SU-DHL-6 (cell line): Measurements from ENCODE around the gene ZNF488.
"Not testable (repeated sequence)": the region's sequence is repeated elsewhere in the genome, so short reads cannot be mapped to it uniquely, and the experiment has no call there.

ENCODE experiments used
- H2AFZ ChIP-seq: fragments of 200-600 bp; sonication (generic); 2 replicates; pipeline ENCODE4 v1.6.1; 2014; ENCODE audit warnings: low read depth, mild to moderate bottlenecking, moderate library complexity, mixed read lengths, antibody characterized with exemption, low read length; ENCODE audit not compliant: severe bottlenecking
- H3F3A ChIP-seq: fragments of 200-600 bp; shearing (Covaris generic); 2 replicates; pipeline ENCODE4 v1.6.0; 2016; ENCODE audit warnings: antibody characterized with exemption, mild to moderate bottlenecking; ENCODE audit not compliant: insufficient read depth
- H3K27ac ChIP-seq: fragments of 200-600 bp; sonication (generic); 2 replicates; pipeline ENCODE4 v1.5.1; 2016; ENCODE audit warnings: low read depth, mild to moderate bottlenecking, low read length, moderate library complexity, mixed read lengths
- H3K27me3 ChIP-seq: fragments of 200-600 bp; sonication (generic), shearing (Covaris generic); 2 replicates; pipeline ENCODE4 v1.6.0; 2014; ENCODE audit warnings: mild to moderate bottlenecking, low read length
- H3K36me3 ChIP-seq: fragments of 200-600 bp; sonication (generic); 2 replicates; pipeline ENCODE4 v1.6.1; 2014; ENCODE audit warnings: mild to moderate bottlenecking, low read length, mixed read lengths
- H3K4me2 ChIP-seq: fragments of 300-600, 200-600 bp; shearing (Covaris generic), sonication (generic); 2 replicates; pipeline ENCODE4 v1.6.0; 2014; ENCODE audit warnings: low read length, low read depth, mild to moderate bottlenecking; ENCODE audit not compliant: poor library complexity, severe bottlenecking
- H3K4me3 ChIP-seq: fragments of 200-600 bp; sonication (generic); 2 replicates; pipeline ENCODE4 v1.5.1; 2014; ENCODE audit warnings: antibody characterized with exemption, low read length, mild to moderate bottlenecking, mixed read lengths; ENCODE audit not compliant: insufficient read depth, poor library complexity, severe bottlenecking
- H3K79me2 ChIP-seq: fragments of 200-600 bp; sonication (generic); 2 replicates; pipeline ENCODE4 v1.6.1; 2014; ENCODE audit warnings: mild to moderate bottlenecking, low read length, moderate library complexity; ENCODE audit not compliant: insufficient read depth
- H3K9ac ChIP-seq: fragments of 200-600 bp; sonication (generic); 2 replicates; pipeline ENCODE4 v1.7.0; 2014; ENCODE audit warnings: mild to moderate bottlenecking, low read length
- H3K9me2 ChIP-seq: fragments of 200-600 bp; sonication (generic); replicated peaks from 2 replicates; pipeline ENCODE4 v1.6.1; 2014; ENCODE audit warnings: low read length; ENCODE audit not compliant: insufficient read depth
- H3K9me3 ChIP-seq: fragments of 200-600 bp; sonication (generic); 2 replicates; pipeline ENCODE4 v1.6.1; 2014; ENCODE audit warnings: low read length, mixed read lengths; ENCODE audit not compliant: insufficient read depth
- H4K20me1 ChIP-seq: fragments of 200-600 bp; sonication (generic); 2 replicates; pipeline ENCODE4 v1.6.1; 2014; ENCODE audit warnings: low read depth, mild to moderate bottlenecking, antibody characterized with exemption, low read length, moderate library complexity, mixed read lengths
- EZH2phosphoT487 ChIP-seq: fragments of 200-600 bp; sonication (generic), shearing (Covaris generic); conservative IDR thresholded peaks from 2 replicates; pipeline ENCODE4 v1.6.1; 2018; ENCODE audit warnings: mild to moderate bottlenecking, antibody characterized with exemption, low read length, moderate library complexity, mixed read lengths
- TF ChIP-seq, protein P1 (sequence below): fragments of 200-600 bp; sonication (generic); IDR thresholded peaks from one replicate; pipeline ENCODE4 v1.5.1; 2017; ENCODE audit warnings: antibody characterized with exemption, mild to moderate bottlenecking, low read length, moderate library complexity; ENCODE audit not compliant: insufficient read depth, poor library complexity, severe bottlenecking

The ZNF488 gene

DNA sequence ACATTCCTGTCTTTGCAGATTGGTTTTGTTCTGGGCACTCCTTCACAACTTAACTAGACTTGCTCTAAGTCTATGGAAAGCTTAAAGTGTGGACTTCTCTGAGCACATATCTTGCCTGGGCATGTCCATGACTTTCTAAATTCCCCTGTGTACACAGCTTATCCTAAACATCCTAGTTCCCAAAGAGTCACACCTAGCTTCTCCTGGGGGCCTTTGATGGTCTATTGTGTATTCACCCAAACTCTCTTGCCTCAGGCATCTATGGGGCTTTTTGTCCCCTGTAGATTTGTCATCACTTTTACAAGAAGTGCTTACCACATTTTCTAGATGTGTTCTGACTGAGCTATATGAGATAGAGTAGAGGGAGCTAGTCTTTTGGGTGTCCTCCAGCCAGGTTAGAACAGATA, 12.2 kb upstream of the ZNF488 start:
- no peaks in the 10 kb centered on the region for H3K27me3 ChIP-seq
- H2AFZ ChIP-seq = no peak overlapping the region
- H3K9me3 ChIP-seq = no peaks in the 10 kb centered on the region
- H3K4me3 ChIP-seq = no peak overlapping the region
- H4K20me1 ChIP-seq = no peaks in the 10 kb centered on the region
- H3K4me2 ChIP-seq = no peak overlapping the region
- H3K9ac ChIP-seq = no peak overlapping the region
- no peak overlapping the region for H3K27ac ChIP-seq
- TF ChIP-seq, protein P1, sequence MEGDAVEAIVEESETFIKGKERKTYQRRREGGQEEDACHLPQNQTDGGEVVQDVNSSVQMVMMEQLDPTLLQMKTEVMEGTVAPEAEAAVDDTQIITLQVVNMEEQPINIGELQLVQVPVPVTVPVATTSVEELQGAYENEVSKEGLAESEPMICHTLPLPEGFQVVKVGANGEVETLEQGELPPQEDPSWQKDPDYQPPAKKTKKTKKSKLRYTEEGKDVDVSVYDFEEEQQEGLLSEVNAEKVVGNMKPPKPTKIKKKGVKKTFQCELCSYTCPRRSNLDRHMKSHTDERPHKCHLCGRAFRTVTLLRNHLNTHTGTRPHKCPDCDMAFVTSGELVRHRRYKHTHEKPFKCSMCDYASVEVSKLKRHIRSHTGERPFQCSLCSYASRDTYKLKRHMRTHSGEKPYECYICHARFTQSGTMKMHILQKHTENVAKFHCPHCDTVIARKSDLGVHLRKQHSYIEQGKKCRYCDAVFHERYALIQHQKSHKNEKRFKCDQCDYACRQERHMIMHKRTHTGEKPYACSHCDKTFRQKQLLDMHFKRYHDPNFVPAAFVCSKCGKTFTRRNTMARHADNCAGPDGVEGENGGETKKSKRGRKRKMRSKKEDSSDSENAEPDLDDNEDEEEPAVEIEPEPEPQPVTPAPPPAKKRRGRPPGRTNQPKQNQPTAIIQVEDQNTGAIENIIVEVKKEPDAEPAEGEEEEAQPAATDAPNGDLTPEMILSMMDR = no peak
- TF ChIP-seq EZH2phosphoT487 = no peak
- H3K9me2 ChIP-seq = no peaks in the 10 kb centered on the region
- no peaks in the 10 kb centered on the region for H3K79me2 ChIP-seq
- no peaks in the 10 kb centered on the region for H3K36me3 ChIP-seq
- H3F3A ChIP-seq = no peaks in the 10 kb centered on the region

DNA sequence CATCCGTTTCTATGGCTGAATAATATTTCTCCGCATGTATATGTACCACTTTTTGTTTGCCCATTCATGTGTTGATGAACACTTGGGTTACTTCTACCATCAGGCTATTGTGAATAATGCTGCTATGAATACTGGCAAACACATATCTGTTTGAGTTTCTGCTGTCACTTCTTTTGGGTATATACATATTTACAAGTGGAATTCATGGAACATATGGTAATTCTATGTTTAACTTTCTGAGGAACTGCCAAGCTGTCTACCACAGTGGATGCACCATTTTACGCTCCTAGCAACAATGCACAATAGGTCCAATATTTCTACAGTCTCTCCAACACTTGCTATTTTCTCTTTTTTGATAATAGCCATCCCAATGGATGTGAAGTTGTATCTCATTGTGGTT, 5.5 kb upstream of the ZNF488 start:
- Histone ChIP-seq H4K20me1 (no peaks in the 10 kb centered on the region), H3K36me3 (no peaks in the 10 kb centered on the region), H3K4me3 (no peak overlapping the region), H3K4me2 (no peak overlapping the region), H3K27ac (no peak overlapping the region), H3K79me2 (no peaks in the 10 kb centered on the region), H3K9me2 (no peaks in the 10 kb centered on the region), H3K9me3 (no peaks in the 10 kb centered on the region), H3K27me3 (no peaks in the 10 kb centered on the region), H3K9ac (no peak overlapping the region), H2AFZ (no peak overlapping the region), H3F3A (no peaks in the 10 kb centered on the region)
- no peak for TF ChIP-seq EZH2phosphoT487
- TF ChIP-seq, protein P1 = no peak

DNA sequence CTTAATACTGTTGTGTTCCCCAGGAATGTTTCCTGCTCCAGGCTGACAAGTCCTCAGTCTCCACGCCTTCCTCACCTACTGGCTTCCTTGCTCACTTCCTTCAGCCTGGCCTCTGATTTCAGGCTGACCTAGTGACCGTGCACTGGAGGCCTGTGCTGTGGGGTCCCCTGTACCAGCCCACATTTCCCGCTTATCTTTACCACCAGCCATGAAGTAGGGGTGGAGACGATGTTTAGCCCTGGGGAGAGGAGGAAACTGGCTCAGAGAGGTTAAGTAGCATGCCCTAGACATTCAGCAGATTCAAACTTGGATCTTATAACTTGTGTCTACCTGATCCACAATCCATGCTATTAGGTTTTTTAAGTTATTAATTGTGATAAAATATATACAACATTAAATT, 4.8 kb upstream of the ZNF488 start:
- H3K27ac ChIP-seq = no peak overlapping the region
- H3K9ac ChIP-seq = no peak overlapping the region
- H3K9me3 ChIP-seq = no peaks in the 10 kb centered on the region
- H3F3A ChIP-seq = no peaks in the 10 kb centered on the region
- no peaks in the 10 kb centered on the region for H3K36me3 ChIP-seq
- TF ChIP-seq EZH2phosphoT487 = no peak
- TF ChIP-seq, protein P1 = no peak
- H3K9me2 ChIP-seq = no peaks in the 10 kb centered on the region
- H3K4me2 ChIP-seq = no peak overlapping the region
- H4K20me1 ChIP-seq = no peaks in the 10 kb centered on the region
- no peaks in the 10 kb centered on the region for H3K79me2 ChIP-seq
- no peaks in the 10 kb centered on the region for H3K27me3 ChIP-seq
- no peak overlapping the region for H3K4me3 ChIP-seq
- no peak overlapping the region for H2AFZ ChIP-seq

DNA sequence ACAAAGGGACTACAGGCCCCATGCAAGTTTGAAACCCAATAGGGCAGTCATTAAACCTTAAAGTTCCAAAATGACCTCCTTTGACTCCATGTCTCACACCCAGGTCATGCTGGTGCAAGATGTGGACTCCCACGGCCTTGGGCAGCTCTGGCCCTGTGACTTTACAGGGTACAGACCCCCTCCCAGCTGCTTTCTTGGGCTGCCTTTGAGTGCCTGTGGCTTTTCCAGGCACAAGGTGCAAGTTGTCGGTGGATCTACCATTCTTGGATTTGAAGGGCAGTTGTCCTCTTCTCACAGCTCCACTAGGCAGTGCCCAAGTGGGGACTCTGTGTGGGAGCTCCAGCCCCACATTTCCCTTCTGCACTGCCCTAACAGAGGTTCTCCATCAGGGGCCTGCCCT, 2.0 kb upstream of the ZNF488 start:
- not testable (repeated sequence) for H3K9ac ChIP-seq, H2AFZ ChIP-seq, H3K9me2 ChIP-seq, H3K27ac ChIP-seq, H3F3A ChIP-seq, H3K27me3 ChIP-seq, H3K9me3 ChIP-seq, H3K79me2 ChIP-seq, H4K20me1 ChIP-seq, H3K36me3 ChIP-seq, H3K4me3 ChIP-seq, H3K4me2 ChIP-seq
